Lower leg skin (tissue), 3 donors: ENCODE measurements around the gene IFFO2.
A peak's percentile ranks its signal among the peaks of the same experiment; 100 is the strongest.

Experiments
- POLR2A ChIP-seq, 2 donors: fragments of 450-650 bp; IDR thresholded peaks; one replicate each; pipeline ENCODE4 v1.6.1; 2016 to 2017; ENCODE audit warnings: antibody characterized with exemption in 2 of 2, mild to moderate bottlenecking in 1 of 2, moderate library complexity in 1 of 2
- TF ChIP-seq, protein P1 (sequence below), 3 donors: fragments of 450-650 bp; IDR thresholded peaks; one replicate each; pipeline ENCODE4 v1.5.1; 2016; ENCODE audit warnings: antibody characterized with exemption in 3 of 3, mild to moderate bottlenecking in 3 of 3, moderate library complexity in 2 of 3

DNA sequence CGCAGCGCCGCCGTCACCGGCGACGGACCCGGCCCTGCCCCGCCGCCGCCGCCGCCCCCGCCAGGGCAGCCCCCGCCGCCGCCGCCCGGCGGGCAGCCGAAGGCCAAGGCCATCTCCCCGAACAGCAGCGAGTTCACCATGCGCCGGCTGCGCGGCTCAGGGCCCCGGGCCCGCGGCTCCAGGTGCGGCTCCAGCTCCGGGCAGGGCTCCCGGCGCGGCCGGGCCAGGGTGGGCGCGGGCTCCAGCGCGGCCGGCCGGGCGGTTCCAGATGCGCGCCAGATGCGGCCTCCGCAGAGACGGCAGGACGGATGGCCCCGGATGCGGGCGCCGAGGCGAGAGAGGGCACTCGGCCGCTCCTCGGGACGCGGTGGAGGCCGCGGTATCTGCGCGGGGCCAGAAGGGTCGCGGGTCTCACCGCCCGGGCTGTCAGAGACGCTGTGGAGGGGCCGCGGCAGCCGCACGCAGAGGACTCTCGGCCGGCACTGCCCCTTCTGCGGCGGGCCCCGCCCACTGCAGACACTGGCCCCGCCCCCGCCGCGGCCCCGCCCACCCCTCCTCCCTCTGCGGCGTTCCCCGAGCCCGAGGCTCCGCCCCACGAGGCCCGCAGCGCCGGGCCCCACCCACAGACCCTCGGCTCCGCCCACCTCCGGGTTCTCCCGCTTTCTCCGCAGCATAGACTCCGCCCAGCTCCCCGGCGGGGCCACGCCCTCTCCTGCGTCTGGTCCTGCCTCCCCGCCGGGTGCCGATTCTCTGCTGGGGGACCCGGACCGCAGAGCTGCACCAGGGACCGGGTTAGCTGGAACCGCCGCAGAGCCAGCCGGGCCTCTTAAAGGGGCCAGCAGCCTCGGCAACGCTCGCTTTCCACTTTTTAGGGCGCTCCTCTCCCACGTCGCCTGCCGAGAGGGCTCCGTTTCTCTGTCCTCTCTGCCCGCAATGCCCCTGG is at the start of gene IFFO2:
- peak in 1 of 2 donors; percentile 57 for TF ChIP-seq POLR2A (IDR thresholded peaks at IDR 0.05)
- TF ChIP-seq, protein P1, sequence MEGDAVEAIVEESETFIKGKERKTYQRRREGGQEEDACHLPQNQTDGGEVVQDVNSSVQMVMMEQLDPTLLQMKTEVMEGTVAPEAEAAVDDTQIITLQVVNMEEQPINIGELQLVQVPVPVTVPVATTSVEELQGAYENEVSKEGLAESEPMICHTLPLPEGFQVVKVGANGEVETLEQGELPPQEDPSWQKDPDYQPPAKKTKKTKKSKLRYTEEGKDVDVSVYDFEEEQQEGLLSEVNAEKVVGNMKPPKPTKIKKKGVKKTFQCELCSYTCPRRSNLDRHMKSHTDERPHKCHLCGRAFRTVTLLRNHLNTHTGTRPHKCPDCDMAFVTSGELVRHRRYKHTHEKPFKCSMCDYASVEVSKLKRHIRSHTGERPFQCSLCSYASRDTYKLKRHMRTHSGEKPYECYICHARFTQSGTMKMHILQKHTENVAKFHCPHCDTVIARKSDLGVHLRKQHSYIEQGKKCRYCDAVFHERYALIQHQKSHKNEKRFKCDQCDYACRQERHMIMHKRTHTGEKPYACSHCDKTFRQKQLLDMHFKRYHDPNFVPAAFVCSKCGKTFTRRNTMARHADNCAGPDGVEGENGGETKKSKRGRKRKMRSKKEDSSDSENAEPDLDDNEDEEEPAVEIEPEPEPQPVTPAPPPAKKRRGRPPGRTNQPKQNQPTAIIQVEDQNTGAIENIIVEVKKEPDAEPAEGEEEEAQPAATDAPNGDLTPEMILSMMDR (IDR thresholded peaks at IDR 0.05) = no peak
